Activated CD8-positive, alpha-beta memory T cell treated with anti-CD3 and anti-CD28 coated beads for 36 hours (primary cell): ENCODE measurements around the gene NRP2. TPM values are rescaled to one million over a fixed set of nuclear protein-coding genes. Genes with fewer than 3 reads are reported as not detected.

Source experiments
- CTCF ChIA-PET: fragments of 350-600 bp; sonication (Branson Sonifier 250); formaldehyde crosslinking; loops from one replicate; lab custom pipeline; 2021; ENCODE audit warnings: antibody characterized with exemption; lab: Charles Lee
- POLR2A ChIA-PET: fragments of 350-600 bp; sonication (Branson Sonifier 250); formaldehyde crosslinking; loops from one replicate; lab custom pipeline; 2021; ENCODE audit warnings: antibody characterized with exemption; lab: Charles Lee
- total RNA-seq, 2 experiments: library from RNA; stranded (reverse); gene quantifications; one replicate each; pipeline ENCODE4 v1.2.3, GENCODE V29; 2021

The NRP2 gene
- total RNA-seq, 2 experiments from 2014 or later: 0.82 to 0.93 TPM

- ChIA-PET CTCF (no interaction called here), POLR2A (no interaction called here)
Measured at GRCh38 chr2:205702576-205702975, 20.3 kb downstream of the NRP2 start.

GRCh38 chr2:205703471-205704126 lies 21.3 kb downstream of the NRP2 start:
- ChIA-PET CTCF (interaction anchor here (1.0 kb wide), 1 partner anchor 23 kb away, joined by 3 read pairs; no protein-coding TSS in a partner anchor), POLR2A (no interaction called here)

GRCh38 chr2:205704127-205704741 lies 21.9 kb downstream of the NRP2 start:
- POLR2A ChIA-PET: no interaction called here
- CTCF ChIA-PET: interaction anchor here (1.0 kb wide), 1 partner anchor 23 kb away, joined by 3 read pairs; no protein-coding TSS in a partner anchor

- ChIA-PET POLR2A (no interaction called here), CTCF (interaction anchor here (0.6 to 0.7 kb wide), 2 partner anchors 13 to 68 kb away, joined by 3 read pairs; no protein-coding TSS in a partner anchor)
Measured at GRCh38 chr2:205705511-205706349, 23.4 kb downstream of the NRP2 start.

- POLR2A ChIA-PET: no interaction called here
Measured at GRCh38 chr2:205706769-205707381, 24.6 kb downstream of the NRP2 start.

GRCh38 chr2:205708231-205708631 lies 25.9 kb downstream of the NRP2 start:
- CTCF ChIA-PET: no interaction called here
- POLR2A ChIA-PET: no interaction called here

More at GRCh38 chr2:205706769-205707381, 24.6 kb downstream of the NRP2 start:
- CTCF ChIA-PET: no interaction called here

GRCh38 chr2:205709319-205709718 lies 27.0 kb downstream of the NRP2 start:
- ChIA-PET POLR2A (no interaction called here), CTCF (no interaction called here)

GRCh38 chr2:205712508-205712907 lies 30.2 kb downstream of the NRP2 start:
- CTCF ChIA-PET: no interaction called here
- POLR2A ChIA-PET: no interaction called here

GRCh38 chr2:205713086-205713485 lies 30.8 kb downstream of the NRP2 start:
- ChIA-PET CTCF (no interaction called here), POLR2A (no interaction called here)

- POLR2A ChIA-PET: no interaction called here
- CTCF ChIA-PET: no interaction called here
Measured at GRCh38 chr2:205714058-205714776, 31.9 kb downstream of the NRP2 start.

GRCh38 chr2:205714789-205715720 lies 32.8 kb downstream of the NRP2 start:
- CTCF ChIA-PET: no interaction called here

GRCh38 chr2:205715831-205716525 lies 33.7 kb downstream of the NRP2 start:
- CTCF ChIA-PET: no interaction called here
- POLR2A ChIA-PET: no interaction called here

More at GRCh38 chr2:205714789-205715720, 32.8 kb downstream of the NRP2 start:
- POLR2A ChIA-PET: no interaction called here

GRCh38 chr2:205717175-205717846 lies 35.0 kb downstream of the NRP2 start:
- POLR2A ChIA-PET: no interaction called here

GRCh38 chr2:205717999-205718398 lies 35.7 kb downstream of the NRP2 start:
- POLR2A ChIA-PET: no interaction called here
- CTCF ChIA-PET: no interaction called here

More at GRCh38 chr2:205717175-205717846, 35.0 kb downstream of the NRP2 start:
- CTCF ChIA-PET: no interaction called here

- ChIA-PET CTCF (no interaction called here), POLR2A (no interaction called here)
Measured at GRCh38 chr2:205719847-205720246, 37.5 kb downstream of the NRP2 start.

- CTCF ChIA-PET: no interaction called here
Measured at GRCh38 chr2:205720451-205720902, 38.2 kb downstream of the NRP2 start.

GRCh38 chr2:205721057-205721449 lies 38.8 kb downstream of the NRP2 start:
- ChIA-PET POLR2A (no interaction called here), CTCF (no interaction called here)

More at GRCh38 chr2:205720451-205720902, 38.2 kb downstream of the NRP2 start:
- POLR2A ChIA-PET: no interaction called here
